Measurements from ENCODE around the gene GMFB.
A peak's percentile ranks its signal among the peaks of the same experiment; 100 is the strongest.

The GMFB gene

GRCh38 chr14:54488646-54489317, at the start of gene GMFB:
Gene GMFB (minus strand): TSS chr14:54488980. CDS start chr14:54488927, 53 bp downstream.
- DNase-seq (ENCODE audit: low read depth in 2 of 2), result peak; percentile 80 to 83

GRCh38 chr14:54538055-54538454, 49.3 kb upstream of the GMFB start:
- no peak for DNase-seq (ENCODE audit: low read depth in 2 of 2)

- DNase-seq (ENCODE audit: low read depth in 2 of 2), result no peak
Measured at GRCh38 chr14:54537651-54538050, 48.9 kb upstream of the GMFB start.

GRCh38 chr14:54535646-54536045, 46.9 kb upstream of the GMFB start:
- DNase-seq (ENCODE audit: low read depth in 2 of 2), result no peak

GRCh38 chr14:54535126-54535525, 46.3 kb upstream of the GMFB start:
- no peak for DNase-seq (ENCODE audit: low read depth in 2 of 2)

DNA sequence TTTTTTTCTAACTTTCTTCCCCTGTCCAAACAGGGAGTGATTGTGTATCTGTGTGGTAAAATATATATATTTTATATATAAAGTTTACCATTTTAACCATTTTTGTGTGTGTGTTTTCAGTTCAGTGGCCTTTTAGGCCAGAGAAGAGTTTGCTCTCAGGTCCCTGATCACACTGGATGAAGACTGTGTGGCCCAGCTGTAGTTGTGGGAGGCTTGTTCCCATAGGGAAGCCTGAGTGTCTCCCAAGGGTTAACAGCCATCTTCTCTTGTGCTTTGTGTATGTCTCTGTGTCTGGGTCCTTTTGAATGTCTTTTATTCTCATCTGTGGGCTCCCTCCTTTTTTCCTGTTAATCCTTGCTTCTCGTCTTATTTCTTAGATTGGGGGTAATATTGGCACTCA, 44.3 kb upstream of the GMFB start:
- DNase-seq (ENCODE audit: low read depth in 2 of 2), result no peak

DNA sequence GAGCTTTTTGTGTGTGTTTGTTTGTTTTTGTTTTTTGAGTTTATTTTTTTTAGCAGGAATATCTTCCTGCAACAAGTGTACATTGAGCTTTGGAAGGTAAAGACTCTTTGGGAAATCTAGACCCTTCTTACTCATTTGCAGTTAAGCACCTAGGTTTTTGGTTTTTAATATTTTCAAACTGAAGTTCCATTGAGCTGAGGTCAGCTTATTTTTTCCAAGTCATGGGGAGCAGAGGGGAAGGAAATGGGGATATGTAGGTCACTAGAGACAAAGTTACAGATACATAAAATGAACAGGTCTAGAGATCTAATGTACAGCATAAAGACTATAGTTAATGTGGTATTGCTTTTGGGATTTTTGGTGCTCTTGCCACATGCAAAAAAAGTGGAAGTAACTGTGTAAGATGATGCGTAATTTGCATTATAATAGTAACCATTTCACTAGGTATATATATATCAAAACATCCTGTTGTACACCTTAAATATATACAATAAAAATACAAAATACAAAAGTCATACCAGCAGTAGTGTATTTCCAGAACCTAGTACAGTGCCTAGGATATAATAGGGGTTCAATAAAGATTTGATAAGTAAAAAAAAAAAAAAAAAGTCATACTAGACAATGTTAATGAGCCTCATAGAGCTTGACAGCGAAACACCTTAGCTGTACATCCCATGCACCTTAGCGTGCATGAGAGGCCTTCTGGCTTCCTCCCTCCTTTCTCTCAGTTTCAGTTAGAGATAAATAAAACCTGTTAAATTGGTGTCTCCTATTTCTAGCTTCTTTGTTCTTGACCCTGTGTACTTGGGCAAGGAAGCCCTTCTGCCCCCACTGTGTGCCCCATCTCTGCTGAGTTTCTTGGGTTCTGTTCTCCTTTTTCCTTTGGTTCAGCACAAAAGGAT, 43.6 kb upstream of the GMFB start:
- DNase-seq (ENCODE audit: low read depth in 2 of 2), result no peak

- DNase-seq (ENCODE audit: low read depth in 2 of 2), result peak in 1 of 2 experiments; percentile 6
Measured at GRCh38 chr14:54529811-54530210, 41.0 kb upstream of the GMFB start.

- no peak for DNase-seq (ENCODE audit: low read depth in 2 of 2)
Measured at GRCh38 chr14:54528973-54529372, 40.2 kb upstream of the GMFB start.

DNA sequence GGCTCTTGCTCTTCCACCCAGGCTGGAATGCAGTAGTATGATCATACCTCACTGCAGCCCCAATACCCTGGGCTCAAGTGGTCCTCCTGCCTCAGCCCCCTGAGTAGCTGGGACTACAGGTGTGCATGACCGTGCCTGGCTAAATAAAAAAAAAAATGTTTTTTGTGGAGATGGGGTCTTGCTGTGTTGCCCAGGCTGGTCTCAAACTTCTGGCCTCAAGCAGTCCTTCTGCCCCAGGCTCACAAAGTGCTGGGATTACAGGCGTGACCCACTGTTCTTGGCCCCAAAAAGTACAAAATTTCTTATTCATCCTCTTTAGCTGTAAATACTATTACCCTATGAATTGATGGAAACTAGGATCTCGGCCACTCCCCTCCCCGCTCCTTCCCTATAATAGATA, 35.6 kb upstream of the GMFB start:
- no peak for DNase-seq (ENCODE audit: low read depth in 2 of 2)

GRCh38 chr14:54516709-54517108, 27.9 kb upstream of the GMFB start:
- no peak for DNase-seq (ENCODE audit: low read depth in 2 of 2)

- no peak for DNase-seq (ENCODE audit: low read depth in 2 of 2)
Measured at GRCh38 chr14:54515670-54516069, 26.9 kb upstream of the GMFB start.

DNA sequence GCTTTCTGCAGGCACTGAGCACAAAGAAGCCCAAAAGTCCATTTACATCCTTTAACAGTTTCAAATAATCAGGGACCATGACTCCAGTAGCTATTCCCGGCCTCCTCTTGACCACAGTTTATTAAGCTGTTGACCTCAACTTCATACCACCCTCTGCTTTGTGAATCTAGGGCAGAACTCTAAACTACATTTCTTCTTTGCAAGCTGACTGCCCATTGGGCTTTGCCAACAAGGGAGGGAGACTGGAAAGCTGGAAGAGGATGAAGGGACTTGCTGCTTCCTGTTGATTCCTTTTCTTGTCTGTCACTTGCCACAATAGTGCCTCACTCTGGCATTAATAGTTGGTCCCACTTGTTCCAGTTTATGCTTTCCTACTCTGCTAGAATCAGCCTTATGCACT, 23.6 kb upstream of the GMFB start:
- no peak for DNase-seq (ENCODE audit: low read depth in 2 of 2)

DNA sequence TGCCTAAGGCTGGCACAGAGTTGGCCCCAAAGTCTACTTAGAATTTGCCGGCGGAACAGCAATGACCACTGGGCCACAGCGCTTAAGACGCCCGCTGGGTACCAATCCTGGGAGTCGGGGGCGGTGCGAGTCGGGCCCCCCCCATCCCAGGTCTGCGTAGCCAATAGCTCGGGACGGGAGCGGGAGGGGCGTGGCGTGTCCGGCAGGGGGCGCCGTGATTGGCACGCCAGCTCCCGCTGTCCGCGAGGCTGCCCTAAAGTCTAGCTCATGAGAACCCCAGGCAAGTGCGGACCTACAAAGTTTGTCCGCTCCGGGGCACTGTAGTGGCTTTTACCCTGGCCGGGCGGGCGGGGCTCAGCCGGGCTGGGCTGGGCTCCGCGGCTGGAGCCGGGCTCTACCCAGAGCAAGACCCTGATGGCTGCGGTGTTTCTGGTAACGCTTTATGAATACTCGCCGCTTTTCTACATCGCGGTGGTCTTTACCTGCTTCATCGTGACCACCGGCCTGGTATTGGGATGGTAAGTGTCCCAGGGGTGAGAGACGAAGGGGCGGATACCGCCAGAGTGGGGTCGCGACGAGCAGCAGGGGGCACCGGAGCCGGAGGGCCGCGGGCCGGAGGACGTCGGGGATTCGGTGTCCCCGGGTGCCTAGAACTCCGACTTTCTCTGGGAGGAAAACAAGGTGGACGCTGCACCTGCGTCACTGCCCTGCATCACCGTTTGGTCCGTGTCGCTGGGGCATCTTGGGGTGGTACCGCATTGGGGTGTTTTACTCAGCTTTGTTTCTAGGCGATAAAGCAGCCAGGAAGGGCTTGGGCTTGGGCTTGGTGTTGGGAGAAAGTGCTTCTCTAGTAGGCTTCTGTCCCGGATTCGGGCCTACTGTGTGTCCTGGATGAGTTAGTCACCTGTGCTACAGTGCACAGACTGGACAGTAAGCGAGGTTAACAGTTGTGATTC, 21.0 kb upstream of the GMFB start, which contains the start of gene CGRRF1:
Gene CGRRF1, plus strand, starts transcription at position 361 of the 956 bp plus-strand sequence. Its CDS starts 54 bp downstream, at position 415.
- DNase-seq (ENCODE audit: low read depth in 2 of 2), result peak; percentile 96

- no peak for DNase-seq (ENCODE audit: low read depth in 2 of 2)
Measured at GRCh38 chr14:54503486-54503885, 14.7 kb upstream of the GMFB start.

DNA sequence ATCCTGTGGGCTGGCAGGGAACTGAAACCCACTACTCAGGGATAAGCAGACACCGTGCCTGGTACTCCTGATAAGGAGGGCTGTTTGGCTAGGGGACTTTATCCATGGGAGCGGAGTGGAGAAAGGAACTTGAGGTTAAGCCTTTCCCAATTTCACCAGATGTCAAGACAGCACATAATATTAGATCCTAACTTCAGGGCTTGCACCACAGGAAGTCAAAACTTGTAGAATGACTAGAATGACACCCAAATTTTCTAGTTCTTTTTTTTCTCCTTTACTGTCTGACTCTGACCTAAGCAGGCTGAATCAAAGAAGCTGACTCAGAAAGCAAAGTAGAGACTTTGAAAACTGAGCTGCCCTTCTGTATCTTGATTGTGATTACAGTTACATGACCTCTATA, 13.8 kb upstream of the GMFB start:
- no peak for DNase-seq (ENCODE audit: low read depth in 2 of 2)

DNA sequence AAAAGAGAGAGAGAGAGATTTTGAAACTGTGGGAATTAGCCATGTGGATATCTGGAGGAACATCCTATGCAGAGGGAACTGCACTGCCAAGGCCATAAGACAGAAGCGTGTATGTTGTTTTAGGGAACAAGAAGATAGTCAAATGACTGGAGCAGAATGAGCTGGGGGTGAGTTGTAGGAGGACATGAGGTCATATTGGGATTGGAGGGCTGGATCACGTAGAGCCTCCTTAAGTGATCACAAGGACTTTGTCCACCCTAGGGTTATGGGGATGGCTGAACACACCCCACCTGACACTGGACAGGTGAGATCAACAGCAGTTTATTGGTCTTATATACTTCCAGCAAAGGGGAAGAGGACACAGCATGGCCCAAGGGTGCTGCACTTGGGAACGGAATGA, 12.7 kb upstream of the GMFB start:
- no peak for DNase-seq (ENCODE audit: low read depth in 2 of 2)

GRCh38 chr14:54500744-54501143, 12.0 kb upstream of the GMFB start:
- no peak for DNase-seq (ENCODE audit: low read depth in 2 of 2)

- no peak for DNase-seq (ENCODE audit: low read depth in 2 of 2)
Measured at GRCh38 chr14:54498579-54498978, 9.8 kb upstream of the GMFB start.

GRCh38 chr14:54498095-54498531, 9.3 kb upstream of the GMFB start:
- no peak for DNase-seq (ENCODE audit: low read depth in 2 of 2)

- DNase-seq (ENCODE audit: low read depth in 2 of 2), result no peak
Measured at GRCh38 chr14:54497224-54497623, 8.4 kb upstream of the GMFB start.

DNA sequence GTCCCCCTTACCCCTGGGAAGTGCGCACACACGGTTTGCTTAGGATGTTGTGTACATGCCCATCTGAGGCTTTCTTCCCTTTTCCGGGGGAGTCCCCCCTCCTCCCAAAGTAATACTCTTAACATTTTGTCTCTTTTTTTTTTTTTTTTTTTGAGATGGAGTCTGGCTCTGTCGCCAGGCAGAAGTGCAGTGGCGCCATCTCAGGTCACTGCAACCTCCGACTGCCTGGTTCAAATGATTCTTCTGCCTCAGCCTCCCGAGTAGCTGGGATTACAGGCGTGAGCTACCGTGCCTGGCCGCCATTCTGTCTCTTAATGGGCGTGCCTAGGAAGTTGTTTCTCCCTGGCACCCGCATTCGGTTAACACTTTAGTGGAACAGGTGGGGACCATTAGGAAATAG, 4.5 kb upstream of the GMFB start:
- DNase-seq (ENCODE audit: low read depth in 2 of 2), result no peak

Measured in fibroblast of skin of left biceps (primary cell).